Ovary (tissue), 9 donors: Measurements from ENCODE around the gene PRKCE. TPM values are rescaled to one million over a fixed set of nuclear protein-coding genes. Genes with fewer than 3 reads are reported as not detected.
A peak's percentile ranks its signal among the peaks of the same experiment; 100 is the strongest.

ENCODE experiments used
- DNase-seq, 5 donors: peaks; one replicate each; pipeline ENCODE4 v3.0.0-alpha.2; 2019 to 2020
- H3K27ac ChIP-seq, 2 donors: fragments of 200-600 bp; one replicate each; pipeline versions ENCODE4 v1.5.1 to v1.8.0; 2019 to 2022
- H3K27me3 ChIP-seq: fragments of 200-600 bp; one replicate; pipeline ENCODE4 v1.8.0; 2022
- H3K36me3 ChIP-seq: fragments of 200-600 bp; sonication (generic); one replicate; pipeline ENCODE4 v1.5.1; 2019
- H3K4me1 ChIP-seq: one replicate; pipeline ENCODE4 v1.8.1; 2013; ENCODE audit warnings: mild to moderate bottlenecking, moderate library complexity; ENCODE audit not compliant: insufficient read depth
- H3K4me3 ChIP-seq: fragments of 200-600 bp; sonication (generic); one replicate; pipeline ENCODE4 v1.5.1; 2017
- H3K9me3 ChIP-seq, 2 donors: fragments of 200-600 bp in 1 of 2; sonication (generic) in 1 of 2; one replicate each; pipeline versions ENCODE4 v1.5.1 to v1.8.1; 2013 to 2019; ENCODE audit warnings: mild to moderate bottlenecking in 1 of 2, moderate library complexity in 1 of 2
- EP300 ChIP-seq: sonication (generic); formaldehyde crosslinking; IDR thresholded peaks from one replicate; pipeline ENCODE4 v1.6.1; 2017; ENCODE audit warnings: antibody characterized with exemption
- POLR2A ChIP-seq: fragments of 450-650 bp; IDR thresholded peaks from one replicate; pipeline ENCODE4 v1.6.1; 2017; ENCODE audit warnings: antibody characterized with exemption, mild to moderate bottlenecking, moderate library complexity
- WGBS, 3 donors: extraction: QIAGEN DNeasy Blood & Tissue Kit in 1 of 3; methylation state at CpG; one replicate each; pipeline versions ENCODE4 v1.1.5 to v1.1.7; 2013 to 2017; 5-methylcytosine and 5-hydroxymethylcytosine counted together
- intact Hi-C, 4 donors: fragments of 100-400 bp; cut with DNase I; formaldehyde crosslinking; loops; one replicate each; pipeline versions ENCODE4 v1.11.0 to v1.15.1; 2022 to 2023
- polyA plus RNA-seq, 2 donors: library from polyadenylated mRNA; stranded (reverse); fragments of 200-250 nt in 1 of 2; fragments of 350-450 nt in 1 of 2; fragmentation: Illumina TruSeq in 1 of 2; extraction: RNeasy Lipid Tissue Mini Kit (QIAGEN cat#74804) in 1 of 2; gene quantifications; one replicate each; pipeline ENCODE4 v1.2.3, GENCODE V29; 2013 to 2014
- total RNA-seq, 7 donors: library from RNA; depleted of rRNA in 2 of 7; stranded (reverse); fragments of >200 nt in 2 of 7; fragmentation: NEBNext Ultra II Directional in 3 of 7; extraction: Animal tissue kit (Norgen Biotek cat#: 25700) in 3 of 7; gene quantifications; one replicate each; pipeline versions ENCODE4 v1.1.0 to v1.2.4, GENCODE V29; 2016 to 2023
- TF ChIP-seq, protein P1 (sequence below), 3 donors: fragments of 450-650 bp in 2 of 3; fragments of 200-600 bp in 1 of 3; IDR thresholded peaks; one replicate each; pipeline versions ENCODE4 v1.5.1 to v1.8.0; 2016 to 2022; ENCODE audit warnings: antibody characterized with exemption in 3 of 3, mild to moderate bottlenecking in 1 of 3
- donor health status: DM: no; HTN: no; CAD: no; lungs with moderate emphysema.
- donor health status: DM: no; HTN: no; CAD: no.
- donor health status: Bipolar disorder and iron deficiency.
- donor health status: DM: yes; HTN: yes; CAD: no.
- donor health status: DM: no; HTN: no; CAD: no.
- donor health status: DM: yes; HTN: yes; CAD: no.

Gene PRKCE
- total and polyA plus RNA-seq, 9 donors = 3.1 to 22.8 (median 12.8) TPM

DNA sequence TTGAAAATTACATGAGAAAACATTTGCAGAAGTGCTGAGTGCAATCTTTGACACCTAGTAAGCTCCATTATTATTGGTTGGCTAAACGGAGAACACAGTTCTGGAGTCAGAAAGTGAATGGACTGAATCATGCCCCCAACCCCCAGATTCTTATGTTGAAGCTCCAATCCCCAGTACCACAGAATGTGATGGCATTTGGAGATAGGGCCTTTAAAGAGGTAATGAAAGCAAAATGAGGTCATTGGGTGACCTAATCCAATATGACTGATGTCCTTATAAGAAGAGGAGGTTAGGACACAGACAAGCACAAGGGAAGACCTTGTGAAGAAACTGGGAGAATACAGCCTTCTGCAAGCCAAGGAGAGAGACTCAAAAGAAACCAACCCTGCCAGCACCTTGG lies 444.8 kb downstream of the PRKCE start:
- intact Hi-C loops = no loop called here
- Histone ChIP-seq H3K4me1 (peaks cover 7% of the 10 kb centered on the region), H3K4me3 (no peak overlapping the region), H3K27me3 (no peaks in the 10 kb centered on the region), H3K27ac (no peak overlapping the region), H3K9me3 (no peaks in the 10 kb centered on the region), H3K36me3 (no peaks in the 10 kb centered on the region)
- WGBS, 3 donors = 72 to 93% (median 90%) methylated on average over 1 of the region's 1 CpG
- TF ChIP-seq, protein P1, sequence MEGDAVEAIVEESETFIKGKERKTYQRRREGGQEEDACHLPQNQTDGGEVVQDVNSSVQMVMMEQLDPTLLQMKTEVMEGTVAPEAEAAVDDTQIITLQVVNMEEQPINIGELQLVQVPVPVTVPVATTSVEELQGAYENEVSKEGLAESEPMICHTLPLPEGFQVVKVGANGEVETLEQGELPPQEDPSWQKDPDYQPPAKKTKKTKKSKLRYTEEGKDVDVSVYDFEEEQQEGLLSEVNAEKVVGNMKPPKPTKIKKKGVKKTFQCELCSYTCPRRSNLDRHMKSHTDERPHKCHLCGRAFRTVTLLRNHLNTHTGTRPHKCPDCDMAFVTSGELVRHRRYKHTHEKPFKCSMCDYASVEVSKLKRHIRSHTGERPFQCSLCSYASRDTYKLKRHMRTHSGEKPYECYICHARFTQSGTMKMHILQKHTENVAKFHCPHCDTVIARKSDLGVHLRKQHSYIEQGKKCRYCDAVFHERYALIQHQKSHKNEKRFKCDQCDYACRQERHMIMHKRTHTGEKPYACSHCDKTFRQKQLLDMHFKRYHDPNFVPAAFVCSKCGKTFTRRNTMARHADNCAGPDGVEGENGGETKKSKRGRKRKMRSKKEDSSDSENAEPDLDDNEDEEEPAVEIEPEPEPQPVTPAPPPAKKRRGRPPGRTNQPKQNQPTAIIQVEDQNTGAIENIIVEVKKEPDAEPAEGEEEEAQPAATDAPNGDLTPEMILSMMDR (IDR thresholded peaks at IDR 0.05) = no peak
- TF ChIP-seq POLR2A (no peak), EP300 (no peak)
- no peak for DNase-seq

DNA sequence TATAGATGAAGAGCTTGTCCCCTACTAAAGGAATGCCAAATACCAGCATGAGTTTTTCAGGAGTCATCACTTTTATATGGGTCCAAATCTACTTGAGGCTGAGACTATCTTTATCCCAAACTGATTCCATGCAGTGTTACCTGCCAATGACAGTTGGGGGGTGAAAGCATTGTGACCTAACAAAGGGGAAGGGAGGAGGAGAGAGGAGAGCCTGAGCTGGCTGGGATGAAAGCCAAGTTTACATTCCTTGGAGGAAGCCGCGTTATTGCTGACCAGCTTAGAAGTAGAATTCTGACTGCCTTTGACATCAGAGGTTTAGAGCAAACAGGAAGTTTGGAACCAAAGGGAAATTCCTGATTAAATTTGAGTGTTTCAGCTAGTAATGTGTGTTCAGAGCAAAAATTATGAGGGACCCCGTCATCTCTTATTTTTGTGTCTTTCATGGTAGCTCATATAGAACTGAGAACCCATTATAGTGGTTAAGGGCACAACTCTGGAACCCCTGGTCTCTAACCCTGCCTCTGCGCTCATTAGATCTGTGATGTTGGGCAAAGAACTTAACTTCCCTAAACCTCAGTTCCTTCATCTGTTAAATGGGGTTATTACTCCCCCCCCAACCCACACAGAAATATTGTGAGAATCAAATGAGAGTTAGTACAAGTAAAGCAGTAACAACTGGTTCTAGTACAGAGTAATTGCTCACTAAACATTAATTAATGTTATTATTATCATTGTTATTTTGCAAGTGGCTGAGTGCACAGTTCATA lies 446.4 kb downstream of the PRKCE start:
- peak; percentile 67 to 82 (median 78) for DNase-seq
- Histone ChIP-seq H3K4me3 (no peak overlapping the region), H3K9me3 (no peaks in the 10 kb centered on the region), H3K36me3 (no peaks in the 10 kb centered on the region), H3K4me1 (peaks cover 7% of the 10 kb centered on the region), H3K27ac (peak overlapping the region in 1 of 2 donors; percentile 65), H3K27me3 (no peaks in the 10 kb centered on the region)
- TF ChIP-seq, protein P1 (IDR thresholded peaks at IDR 0.05) = no peak
- intact Hi-C loops = no loop called here
- WGBS, 3 donors = 1 to 22% (median 18%) methylated on average over 4 of the region's 4 CpGs

DNA sequence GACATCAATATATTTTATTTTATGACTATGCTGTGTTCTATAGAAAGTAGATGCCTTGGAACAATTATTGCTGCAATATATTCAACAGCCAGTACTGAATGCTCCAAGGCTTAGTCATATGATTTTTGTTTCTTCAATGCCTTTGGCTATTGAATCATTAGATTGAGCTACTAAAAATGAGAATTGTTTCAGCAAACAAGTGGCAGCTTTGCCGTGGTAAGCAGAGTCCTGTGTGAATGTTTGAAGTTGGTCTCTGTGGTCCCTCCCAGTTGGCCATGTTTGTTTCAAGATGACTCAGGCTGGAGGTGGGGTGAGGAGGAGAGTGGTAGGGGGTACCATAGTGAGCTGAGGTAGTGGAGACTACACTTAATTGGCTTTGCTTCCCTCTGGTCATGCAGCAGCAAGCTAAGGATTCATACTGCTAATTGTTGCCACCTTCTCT lies 447.2 kb downstream of the PRKCE start:
- no peaks in the 10 kb centered on the region for H3K9me3 ChIP-seq
- no peaks in the 10 kb centered on the region for H3K27me3 ChIP-seq
- WGBS, 3 donors = 12 to 30% (median 25%) methylated on average over 1 of the region's 1 CpG
- H3K4me3 ChIP-seq = no peak overlapping the region
- H3K4me1 ChIP-seq = peaks cover 7% of the 10 kb centered on the region
- intact Hi-C loops = no loop called here
- no peaks in the 10 kb centered on the region for H3K36me3 ChIP-seq
- no peak for DNase-seq
- H3K27ac ChIP-seq = peak overlapping the region in 1 of 2 donors; percentile 65
- TF ChIP-seq, protein P1 (IDR thresholded peaks at IDR 0.05) = no peak
- no peak for TF ChIP-seq EP300
- TF ChIP-seq POLR2A = no peak

DNA sequence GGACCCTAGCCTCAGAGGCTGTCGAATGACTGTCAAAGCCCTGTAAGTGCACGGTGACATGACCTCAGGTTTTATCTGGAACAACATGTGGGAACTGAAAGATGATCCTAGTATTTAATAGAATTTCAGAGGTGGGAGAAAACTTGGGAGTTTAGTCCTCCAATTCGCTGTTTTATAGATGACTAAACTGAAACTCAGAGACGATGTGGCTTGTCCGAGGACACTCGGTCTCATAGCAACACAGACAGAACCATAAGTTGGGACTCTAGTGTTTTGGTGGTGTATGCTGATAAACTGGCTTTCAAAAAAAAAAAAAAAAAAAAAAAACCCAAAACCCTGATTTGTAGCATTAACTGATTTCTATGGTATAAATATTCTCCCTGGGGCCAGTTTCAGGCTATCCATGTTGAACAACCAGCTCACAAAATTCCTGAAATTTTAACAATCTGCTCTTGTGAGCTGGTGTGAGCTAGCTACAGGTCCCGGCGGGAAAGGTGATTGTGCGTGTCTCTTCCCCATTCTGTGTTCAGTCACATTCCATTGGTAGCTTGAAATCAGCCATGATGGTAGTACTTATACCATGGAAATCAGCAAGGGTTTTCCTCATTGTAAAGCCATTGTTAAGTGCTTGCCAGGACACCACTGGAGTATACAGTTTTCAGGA lies 450.2 kb downstream of the PRKCE start:
- Histone ChIP-seq H3K4me1 (peaks cover 5% of the 10 kb centered on the region), H3K9me3 (no peaks in the 10 kb centered on the region), H3K27ac (no peak overlapping the region), H3K36me3 (no peaks in the 10 kb centered on the region), H3K4me3 (no peak overlapping the region), H3K27me3 (no peaks in the 10 kb centered on the region)
- intact Hi-C loops = no loop called here
- WGBS, 3 donors = 76 to 96% (median 76%) methylated on average over 9 of the region's 9 CpGs
- TF ChIP-seq, protein P1 (IDR thresholded peaks at IDR 0.05) = no peak
- TF ChIP-seq EP300 (no peak), POLR2A (no peak)
- DNase-seq = no peak
